ENCODE measurements around the gene ADSS1. TPM values are rescaled to one million over a fixed set of nuclear protein-coding genes. Genes with fewer than 3 reads are reported as not detected.

The ADSS1 gene
- total and polyA plus RNA-seq, 9 donors: 2.6 to 9.8 (median 4.1) TPM

DNA sequence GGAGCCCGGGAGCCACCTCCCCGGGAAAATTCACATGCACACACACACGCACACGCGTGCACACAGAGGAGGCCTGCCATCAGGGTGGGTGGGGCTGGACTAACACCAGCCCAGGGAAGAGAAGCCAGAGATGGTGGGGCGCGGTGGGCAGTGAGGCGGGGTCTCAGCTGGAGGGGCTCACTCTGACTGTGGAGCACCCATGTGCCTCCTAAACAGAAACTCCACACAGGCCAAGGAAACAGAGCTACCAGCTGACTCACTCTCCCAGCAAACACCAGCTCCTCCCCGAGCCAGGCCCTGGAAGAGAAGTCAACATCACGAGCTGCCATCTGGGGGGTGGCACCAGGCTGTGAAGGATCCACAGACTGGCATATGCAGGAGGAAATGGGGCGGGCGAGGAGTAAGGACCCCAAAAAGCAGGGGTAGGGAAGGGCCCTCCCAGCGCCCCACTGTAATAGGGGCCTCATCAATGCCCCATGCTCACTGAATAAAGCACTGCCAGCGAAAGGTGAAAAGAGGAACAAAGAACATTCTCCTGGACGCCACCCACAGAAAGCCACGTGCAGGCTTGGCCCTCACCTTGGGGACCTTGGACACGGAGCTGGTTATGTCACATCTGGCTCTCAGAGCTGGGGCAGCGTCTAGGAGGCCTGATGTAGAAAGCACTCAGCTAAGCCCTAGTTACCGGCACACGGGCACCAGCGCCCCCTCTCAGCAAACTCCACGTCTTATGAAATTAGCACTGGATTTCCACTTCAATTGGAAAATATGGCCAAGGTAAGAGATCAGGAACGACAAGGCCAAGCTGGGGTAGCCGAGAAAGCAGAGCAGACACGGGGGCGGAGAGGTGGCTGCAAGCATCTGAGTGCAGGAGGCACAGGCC, 43.0 kb upstream of the ADSS1 start:
- DNase-seq: peak in 2 of 5 donors; percentile 31 to 37
- intact Hi-C loops (cut with DNase I): no loop called here

GRCh38 chr14:104681689-104682074, 42.3 kb upstream of the ADSS1 start:
- intact Hi-C loops (cut with DNase I): no loop called here
- TF ChIP-seq, protein P1, sequence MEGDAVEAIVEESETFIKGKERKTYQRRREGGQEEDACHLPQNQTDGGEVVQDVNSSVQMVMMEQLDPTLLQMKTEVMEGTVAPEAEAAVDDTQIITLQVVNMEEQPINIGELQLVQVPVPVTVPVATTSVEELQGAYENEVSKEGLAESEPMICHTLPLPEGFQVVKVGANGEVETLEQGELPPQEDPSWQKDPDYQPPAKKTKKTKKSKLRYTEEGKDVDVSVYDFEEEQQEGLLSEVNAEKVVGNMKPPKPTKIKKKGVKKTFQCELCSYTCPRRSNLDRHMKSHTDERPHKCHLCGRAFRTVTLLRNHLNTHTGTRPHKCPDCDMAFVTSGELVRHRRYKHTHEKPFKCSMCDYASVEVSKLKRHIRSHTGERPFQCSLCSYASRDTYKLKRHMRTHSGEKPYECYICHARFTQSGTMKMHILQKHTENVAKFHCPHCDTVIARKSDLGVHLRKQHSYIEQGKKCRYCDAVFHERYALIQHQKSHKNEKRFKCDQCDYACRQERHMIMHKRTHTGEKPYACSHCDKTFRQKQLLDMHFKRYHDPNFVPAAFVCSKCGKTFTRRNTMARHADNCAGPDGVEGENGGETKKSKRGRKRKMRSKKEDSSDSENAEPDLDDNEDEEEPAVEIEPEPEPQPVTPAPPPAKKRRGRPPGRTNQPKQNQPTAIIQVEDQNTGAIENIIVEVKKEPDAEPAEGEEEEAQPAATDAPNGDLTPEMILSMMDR (IDR thresholded peaks at IDR 0.05): no peak
- no peak for TF ChIP-seq POLR2A (IDR thresholded peaks at IDR 0.05)
- no peak for TF ChIP-seq EP300 (IDR thresholded peaks at IDR 0.05)
- 8 to 17% (median 14%) methylated on average over 10 to 11 of the region's 11 CpGs for WGBS, 3 donors

More for the DNA sequence above, 43.0 kb upstream of the ADSS1 start:
- Histone ChIP-seq H3K27me3 (no peaks in the 10 kb centered on the region), H3K9me3 (no peaks in the 10 kb centered on the region), H3K27ac (no peak overlapping the region), H3K36me3 (no peaks in the 10 kb centered on the region), H3K4me1 (ENCODE audit: insufficient read depth) (peaks cover 21% of the 10 kb centered on the region), H3K4me3 (no peak overlapping the region)
- 55 to 65% (median 55%) methylated on average over 26 of the region's 26 CpGs for WGBS, 3 donors
- TF ChIP-seq EP300 (IDR thresholded peaks at IDR 0.05) (no peak), POLR2A (IDR thresholded peaks at IDR 0.05) (no peak)
- TF ChIP-seq, protein P1 (IDR thresholded peaks at IDR 0.05): no peak

DNA sequence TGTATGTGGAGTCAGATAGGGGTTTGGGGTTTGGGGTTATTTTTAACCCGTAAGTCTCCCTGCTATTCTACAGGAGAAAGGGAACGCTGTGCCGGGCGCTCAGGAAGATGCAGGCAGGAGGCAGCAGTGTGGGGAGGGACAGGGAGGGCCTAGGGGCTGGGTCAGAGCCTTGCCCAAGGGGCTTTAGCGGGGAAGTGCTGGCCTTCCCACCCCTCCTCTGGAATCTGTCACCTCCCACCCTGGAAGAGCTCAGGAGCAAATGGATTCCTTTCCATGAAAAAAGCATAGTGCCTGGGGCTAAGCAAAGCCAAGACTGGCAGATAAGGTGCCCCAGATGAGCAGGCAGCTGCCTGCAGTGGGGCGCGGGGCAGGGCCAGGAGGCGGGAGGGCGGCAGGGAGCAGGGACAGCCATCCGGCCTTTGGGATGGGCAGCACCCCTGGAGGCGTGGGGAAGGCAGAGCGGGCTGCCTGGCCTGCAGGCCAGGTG, 41.9 kb upstream of the ADSS1 start:
- Histone ChIP-seq H3K27me3 (no peaks in the 10 kb centered on the region), H3K4me3 (no peak overlapping the region), H3K36me3 (no peaks in the 10 kb centered on the region), H3K27ac (peak overlapping the region in 1 of 2 donors; percentile 41), H3K4me1 (ENCODE audit: insufficient read depth) (peaks cover 18% of the 10 kb centered on the region), H3K9me3 (no peaks in the 10 kb centered on the region)
- WGBS, 3 donors: 58 to 64% (median 63%) methylated on average over 12 of the region's 12 CpGs
- TF ChIP-seq EP300 (IDR thresholded peaks at IDR 0.05): no peak
- TF ChIP-seq POLR2A (IDR thresholded peaks at IDR 0.05): no peak
- TF ChIP-seq, protein P1 (IDR thresholded peaks at IDR 0.05): no peak
- peak in 3 of 5 donors; percentile 8 to 33 (median 28) for DNase-seq
- intact Hi-C loops (cut with DNase I): no loop called here

More at GRCh38 chr14:104681689-104682074, 42.3 kb upstream of the ADSS1 start:
- no peaks in the 10 kb centered on the region for H3K9me3 ChIP-seq
- H3K4me3 ChIP-seq: no peak overlapping the region
- peaks cover 21% of the 10 kb centered on the region for H3K4me1 ChIP-seq (ENCODE audit: insufficient read depth)
- no peaks in the 10 kb centered on the region for H3K36me3 ChIP-seq
- peak; percentile 78 to 85 (median 82) for DNase-seq
- peak overlapping the region in 1 of 2 donors; percentile 41 for H3K27ac ChIP-seq
- no peaks in the 10 kb centered on the region for H3K27me3 ChIP-seq

DNA sequence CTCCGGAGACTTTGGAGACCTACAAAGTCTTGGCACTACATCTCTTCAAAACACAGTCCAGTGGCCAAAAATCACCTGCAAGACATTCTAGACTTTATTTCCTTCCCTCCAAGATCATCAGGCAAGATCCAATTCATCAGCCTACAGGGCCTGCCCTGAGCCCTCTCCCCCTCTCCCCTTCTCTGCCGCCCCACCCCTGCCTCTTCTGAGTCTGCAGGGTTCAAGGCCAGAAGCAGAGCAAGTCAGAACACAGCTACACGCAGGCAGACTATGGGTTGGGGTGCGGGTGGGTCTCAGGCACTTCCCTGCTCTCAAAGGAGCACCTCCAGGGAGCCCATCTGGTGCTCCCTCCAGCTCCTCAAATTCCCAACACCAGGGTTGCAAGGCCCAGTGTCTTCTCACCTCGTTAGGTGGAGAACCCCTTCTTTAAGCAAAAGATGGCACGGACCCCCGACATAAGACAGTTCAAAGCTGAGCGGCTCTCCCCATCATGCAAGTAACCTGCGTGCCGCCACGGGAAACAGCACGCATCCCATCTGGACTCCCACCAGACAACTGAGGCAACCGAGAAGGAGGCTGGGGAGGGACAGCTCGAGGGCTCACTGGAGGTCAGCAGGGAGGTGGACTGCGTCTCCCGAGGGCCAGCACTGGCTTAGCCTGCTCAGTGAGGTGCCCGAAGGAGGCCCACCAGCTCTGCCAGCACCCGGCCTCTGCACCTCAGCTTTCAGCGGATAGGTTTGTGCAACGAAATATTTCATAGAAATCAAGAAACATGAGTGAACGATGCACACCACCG, 40.2 kb upstream of the ADSS1 start:
- Histone ChIP-seq H3K36me3 (no peaks in the 10 kb centered on the region), H3K9me3 (no peaks in the 10 kb centered on the region), H3K27me3 (no peaks in the 10 kb centered on the region), H3K4me1 (ENCODE audit: insufficient read depth) (peaks cover 20% of the 10 kb centered on the region), H3K27ac (no peak overlapping the region), H3K4me3 (no peak overlapping the region)
- peak in 1 of 5 donors; percentile 16 for DNase-seq
- intact Hi-C loops (cut with DNase I): no loop called here
- no peak for TF ChIP-seq POLR2A (IDR thresholded peaks at IDR 0.05)
- no peak for TF ChIP-seq EP300 (IDR thresholded peaks at IDR 0.05)
- TF ChIP-seq, protein P1 (IDR thresholded peaks at IDR 0.05): no peak
- 76 to 77% (median 77%) methylated on average over 22 of the region's 22 CpGs for WGBS, 3 donors
